Ectodermal cell (in vitro differentiated cells): ENCODE results near the gene MYH9.

Experiments
- H3K27ac ChIP-seq: 2 replicates; pipeline ENCODE4 v1.7.0; 2013; ENCODE audit warnings: mild to moderate bottlenecking, low read depth, low read length; ENCODE audit not compliant: insufficient read depth, poor library complexity, severe bottlenecking
- H3K27me3 ChIP-seq: 2 replicates; pipeline ENCODE4 v1.7.0; 2013; ENCODE audit warnings: mild to moderate bottlenecking, low read length; ENCODE audit not compliant: insufficient read depth, control insufficient read depth, poor library complexity, severe bottlenecking
- H3K36me3 ChIP-seq: one replicate; pipeline ENCODE4 v1.7.0; 2013; ENCODE audit warnings: low read length; ENCODE audit not compliant: control insufficient read depth, insufficient read depth
- H3K4me1 ChIP-seq: one replicate; pipeline ENCODE4 v1.7.0; 2013; ENCODE audit warnings: low read length; ENCODE audit not compliant: control insufficient read depth, insufficient read depth
- H3K4me3 ChIP-seq: 2 replicates; pipeline ENCODE4 v1.7.0; 2013; ENCODE audit warnings: low read depth, low read length, control low read depth; ENCODE audit not compliant: insufficient read depth
- H3K9me3 ChIP-seq: 2 replicates; pipeline ENCODE4 v1.7.0; 2013; ENCODE audit warnings: mild to moderate bottlenecking, low read length, moderate library complexity; ENCODE audit not compliant: control insufficient read depth
- WGBS, 2 experiments: methylation state at CpG; one replicate each; pipeline ENCODE4 v1.1.7; 2013; ENCODE audit warnings: missing lambda C conversion rate in 2 of 2; 5-methylcytosine and 5-hydroxymethylcytosine counted together

Gene MYH9

DNA sequence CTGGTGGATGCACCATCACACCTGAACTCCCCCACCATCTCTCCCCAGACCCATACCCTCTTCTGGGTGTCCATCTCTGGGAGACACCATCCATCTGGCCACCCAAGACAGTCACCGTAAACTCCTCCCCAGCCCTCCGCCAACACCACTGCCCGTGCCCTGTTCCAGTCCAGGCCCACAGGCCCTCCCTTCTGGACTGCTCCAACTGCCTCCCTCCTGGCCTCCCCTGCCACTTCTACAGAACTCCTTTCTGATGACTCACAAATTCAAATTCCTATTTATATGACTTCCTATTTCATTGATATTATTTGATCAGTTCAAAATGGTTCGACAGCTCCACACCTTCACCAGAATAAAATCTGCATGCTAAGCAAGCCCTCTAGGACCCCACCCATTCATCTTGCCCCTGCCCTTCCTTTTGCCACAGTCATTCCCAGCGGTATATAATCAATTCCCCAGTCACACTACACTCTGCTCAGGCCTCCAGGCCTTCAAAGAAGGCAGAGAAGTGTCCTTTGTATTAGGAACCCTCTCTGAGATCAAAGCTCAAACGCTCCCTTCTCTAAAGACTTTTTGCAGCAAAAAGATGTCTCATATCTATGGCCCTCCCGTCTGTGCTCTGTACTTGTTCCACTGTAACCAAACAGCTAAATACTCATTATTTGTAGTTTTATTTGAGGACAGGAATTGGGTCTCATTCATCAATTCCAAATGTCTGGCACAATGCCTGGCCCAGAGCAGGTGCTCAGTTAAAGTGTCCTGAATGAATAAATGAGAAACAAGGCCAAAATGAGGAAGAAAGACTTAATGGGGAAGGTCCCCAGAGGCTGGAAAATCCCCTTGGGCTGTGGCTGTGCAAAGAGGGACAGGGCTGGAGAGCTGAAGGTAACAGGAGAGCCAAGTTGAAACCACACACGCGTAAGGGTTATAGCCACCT lies 29.0 kb downstream of the MYH9 start:
- no peaks in the 10 kb centered on the region for H3K9me3 ChIP-seq
- 86 to 90% methylated on average over 8 to 9 of the region's 9 CpGs for WGBS, 2 experiments
- no peak overlapping the region for H3K27ac ChIP-seq
- H3K36me3 ChIP-seq = no peaks in the 10 kb centered on the region
- no peaks in the 10 kb centered on the region for H3K27me3 ChIP-seq
- peaks cover 34% of the 10 kb centered on the region for H3K4me1 ChIP-seq
- no peak overlapping the region for H3K4me3 ChIP-seq

DNA sequence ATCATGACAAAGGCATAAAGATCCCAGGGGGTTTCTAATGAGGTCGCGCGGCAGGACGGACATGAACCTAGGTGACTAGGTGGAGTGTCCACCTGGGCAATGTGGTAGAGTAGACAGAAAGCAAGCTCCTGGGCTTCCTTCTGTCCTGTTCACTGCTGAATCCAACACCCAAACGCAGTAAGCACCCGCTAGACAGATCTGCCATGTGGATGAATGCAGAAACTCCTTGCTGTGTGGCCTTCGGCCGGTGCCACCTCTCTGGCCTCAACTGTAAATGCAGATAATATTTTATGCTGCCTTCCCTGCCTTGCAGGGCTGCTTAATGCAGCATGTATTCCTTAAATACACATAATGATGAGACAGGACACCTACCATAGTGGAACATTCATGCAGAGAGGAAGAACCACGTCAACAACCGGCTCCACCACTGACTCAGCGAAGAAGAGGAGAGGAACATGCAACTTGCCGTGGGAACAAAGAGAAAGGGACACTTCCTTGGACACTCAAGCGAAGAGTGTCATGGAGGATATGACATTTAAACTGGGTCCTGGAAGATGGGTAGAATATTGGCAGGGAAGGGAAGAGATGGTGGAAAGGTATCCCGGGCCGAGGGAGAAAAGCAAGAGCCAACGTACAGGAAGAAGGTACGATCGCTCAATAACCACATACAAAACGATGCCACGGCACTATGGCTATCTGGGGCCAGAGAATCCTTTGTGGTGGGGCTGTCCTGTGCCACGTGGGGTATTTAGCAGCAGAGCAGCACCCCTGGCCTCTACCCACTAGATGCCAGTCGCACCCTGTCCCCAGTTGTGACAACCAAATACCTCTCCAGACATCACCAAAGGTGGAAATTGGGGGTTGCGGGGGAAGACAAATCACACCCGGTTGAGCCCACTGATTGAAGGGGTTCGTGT lies 30.8 kb downstream of the MYH9 start:
- H3K4me1 ChIP-seq = peaks cover 37% of the 10 kb centered on the region
- no peak overlapping the region for H3K4me3 ChIP-seq
- H3K36me3 ChIP-seq = no peaks in the 10 kb centered on the region
- H3K27me3 ChIP-seq = no peaks in the 10 kb centered on the region
- 93 to 94% methylated on average over 25 of the region's 25 CpGs for WGBS, 2 experiments
- H3K9me3 ChIP-seq = no peaks in the 10 kb centered on the region
- no peak overlapping the region for H3K27ac ChIP-seq

DNA sequence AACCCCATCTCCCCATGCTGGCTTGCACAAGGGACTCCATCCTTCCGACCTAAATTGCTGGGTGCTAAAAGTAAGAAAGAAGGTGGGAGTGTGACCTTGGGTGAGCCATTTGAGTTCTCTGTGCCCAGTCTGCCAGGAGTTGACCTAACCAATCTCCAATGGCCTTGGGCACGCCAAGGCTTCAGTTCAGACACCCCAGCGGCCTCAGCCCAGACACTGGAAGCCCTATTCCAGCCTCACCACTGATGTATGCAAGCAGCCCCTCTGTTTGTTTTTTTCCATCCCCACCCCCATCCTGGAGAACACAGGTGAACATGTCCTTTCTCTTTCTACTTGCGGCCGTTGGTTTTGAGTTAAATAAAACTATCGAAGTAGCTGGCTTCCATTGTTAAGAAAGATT lies 31.9 kb downstream of the MYH9 start:
- no peak overlapping the region for H3K27ac ChIP-seq
- WGBS, 2 experiments = 94 to 95% methylated on average over 6 of the region's 6 CpGs
- H3K4me1 ChIP-seq = peaks cover 37% of the 10 kb centered on the region

DNA sequence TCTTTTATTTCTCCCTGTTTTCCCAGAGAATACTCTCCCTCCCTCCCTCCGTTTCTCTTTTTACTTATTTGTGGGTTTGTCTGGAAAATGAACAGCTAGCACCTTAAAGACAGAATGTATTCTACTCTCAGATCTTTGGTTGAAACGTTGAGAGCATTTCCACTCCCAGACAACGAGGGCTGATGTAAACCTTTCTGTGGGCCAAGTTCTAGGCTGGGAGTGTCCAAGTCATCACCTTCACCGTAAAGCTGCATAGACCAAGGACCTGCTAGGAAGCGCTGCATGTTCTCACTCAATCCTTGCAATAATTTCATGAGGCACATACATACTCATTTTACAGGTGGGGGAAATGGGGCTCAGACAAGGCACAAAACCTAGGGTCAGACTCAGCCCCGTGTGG lies 32.4 kb downstream of the MYH9 start:
- Histone ChIP-seq H3K4me1 (peaks cover 36% of the 10 kb centered on the region), H3K4me3 (no peak overlapping the region)

More for the DNA sequence above, 31.9 kb downstream of the MYH9 start:
- H3K36me3 ChIP-seq = no peaks in the 10 kb centered on the region
- H3K9me3 ChIP-seq = no peaks in the 10 kb centered on the region
- H3K4me3 ChIP-seq = no peak overlapping the region
- H3K27me3 ChIP-seq = no peaks in the 10 kb centered on the region

DNA sequence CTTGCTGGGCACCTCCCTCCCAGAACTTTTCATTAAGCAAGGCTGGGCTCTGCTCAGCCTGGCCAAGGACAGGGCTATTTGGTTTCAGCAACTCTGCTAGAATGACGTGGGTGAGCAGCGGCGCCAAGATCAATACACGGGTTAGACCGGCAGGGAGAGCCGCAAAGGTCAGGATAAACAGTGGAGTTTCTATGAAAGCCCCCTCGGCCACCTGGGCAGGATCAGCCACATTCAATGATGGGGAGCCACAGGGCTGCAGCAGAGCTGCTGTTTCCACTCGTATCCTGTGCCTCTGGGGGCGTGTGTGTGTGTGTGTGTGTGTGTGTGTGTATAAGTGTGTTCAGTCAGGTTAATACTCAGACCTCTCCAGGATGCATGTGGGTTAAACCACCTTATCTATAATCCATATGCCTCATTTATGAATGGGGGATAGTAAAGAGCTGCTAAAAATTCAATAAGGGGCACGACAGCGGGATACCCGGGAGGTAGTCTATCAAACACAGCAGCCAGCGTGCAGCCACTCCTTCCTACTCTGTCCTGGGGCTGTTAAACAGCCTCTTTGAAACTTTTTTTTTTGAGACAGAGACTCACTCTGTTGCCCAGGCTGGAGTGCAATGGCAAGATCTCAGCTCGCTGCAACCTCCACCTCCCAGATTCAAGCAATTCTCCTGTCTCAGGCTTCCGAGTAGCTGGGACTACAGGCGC lies 34.8 kb downstream of the MYH9 start:
- WGBS, 2 experiments = 82 to 84% methylated on average over 16 of the region's 16 CpGs
- Histone ChIP-seq H3K27me3 (no peaks in the 10 kb centered on the region), H3K4me3 (no peak overlapping the region), H3K27ac (no peak overlapping the region), H3K9me3 (no peaks in the 10 kb centered on the region), H3K36me3 (no peaks in the 10 kb centered on the region), H3K4me1 (peaks cover 30% of the 10 kb centered on the region)

More for the DNA sequence above, 32.4 kb downstream of the MYH9 start:
- H3K36me3 ChIP-seq = no peaks in the 10 kb centered on the region
- H3K27me3 ChIP-seq = no peaks in the 10 kb centered on the region
- no peaks in the 10 kb centered on the region for H3K9me3 ChIP-seq
- no peak overlapping the region for H3K27ac ChIP-seq
- WGBS, 2 experiments = 88 to 91% methylated on average over 6 of the region's 6 CpGs

DNA sequence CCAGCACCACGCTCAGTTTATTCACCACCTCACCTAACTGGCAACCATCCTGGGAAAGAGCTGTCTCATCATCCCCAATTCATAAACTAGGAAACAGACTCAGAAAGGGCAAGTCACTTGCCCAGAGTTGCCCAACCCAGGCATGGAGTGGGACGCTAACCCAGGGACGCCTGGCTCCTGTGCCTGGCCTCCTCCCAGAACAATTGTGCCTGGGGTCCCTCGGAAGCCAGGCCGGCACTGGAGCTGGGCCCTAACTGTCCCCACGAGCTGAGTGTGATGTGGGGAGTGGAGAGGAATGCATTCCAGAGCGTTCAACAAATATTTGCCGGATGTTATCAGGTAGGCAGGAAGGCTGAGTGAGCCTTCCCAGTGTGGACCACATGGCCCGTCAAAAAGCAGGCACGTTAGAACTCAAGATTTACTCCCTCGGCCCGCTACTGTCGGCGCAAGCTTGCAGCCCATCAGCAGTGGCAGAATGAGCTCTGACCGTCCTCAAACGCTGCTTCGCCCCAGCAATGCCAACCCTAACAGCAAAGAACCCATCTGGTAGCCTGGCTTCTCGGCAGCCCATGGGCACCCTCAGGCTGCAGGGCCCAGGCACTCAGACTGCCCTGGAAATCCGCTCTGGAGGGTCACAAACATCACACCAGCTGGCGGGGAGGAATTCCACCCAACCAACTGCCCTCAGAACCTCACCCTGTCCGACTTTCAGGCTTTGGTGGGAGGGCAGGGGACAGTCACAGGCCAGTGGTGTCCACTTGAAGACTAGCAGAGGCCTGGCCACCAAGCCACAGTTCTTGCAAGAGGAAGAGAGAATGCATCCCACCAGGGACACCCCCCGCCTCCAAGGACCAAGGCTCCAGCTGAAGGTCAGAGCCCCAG lies 35.6 kb downstream of the MYH9 start:
- Histone ChIP-seq H3K4me3 (no peak overlapping the region), H3K27me3 (no peaks in the 10 kb centered on the region), H3K4me1 (peaks cover 30% of the 10 kb centered on the region), H3K9me3 (no peaks in the 10 kb centered on the region), H3K36me3 (no peaks in the 10 kb centered on the region), H3K27ac (no peak overlapping the region)
- 90% methylated on average over 22 of the region's 22 CpGs for WGBS, 2 experiments

DNA sequence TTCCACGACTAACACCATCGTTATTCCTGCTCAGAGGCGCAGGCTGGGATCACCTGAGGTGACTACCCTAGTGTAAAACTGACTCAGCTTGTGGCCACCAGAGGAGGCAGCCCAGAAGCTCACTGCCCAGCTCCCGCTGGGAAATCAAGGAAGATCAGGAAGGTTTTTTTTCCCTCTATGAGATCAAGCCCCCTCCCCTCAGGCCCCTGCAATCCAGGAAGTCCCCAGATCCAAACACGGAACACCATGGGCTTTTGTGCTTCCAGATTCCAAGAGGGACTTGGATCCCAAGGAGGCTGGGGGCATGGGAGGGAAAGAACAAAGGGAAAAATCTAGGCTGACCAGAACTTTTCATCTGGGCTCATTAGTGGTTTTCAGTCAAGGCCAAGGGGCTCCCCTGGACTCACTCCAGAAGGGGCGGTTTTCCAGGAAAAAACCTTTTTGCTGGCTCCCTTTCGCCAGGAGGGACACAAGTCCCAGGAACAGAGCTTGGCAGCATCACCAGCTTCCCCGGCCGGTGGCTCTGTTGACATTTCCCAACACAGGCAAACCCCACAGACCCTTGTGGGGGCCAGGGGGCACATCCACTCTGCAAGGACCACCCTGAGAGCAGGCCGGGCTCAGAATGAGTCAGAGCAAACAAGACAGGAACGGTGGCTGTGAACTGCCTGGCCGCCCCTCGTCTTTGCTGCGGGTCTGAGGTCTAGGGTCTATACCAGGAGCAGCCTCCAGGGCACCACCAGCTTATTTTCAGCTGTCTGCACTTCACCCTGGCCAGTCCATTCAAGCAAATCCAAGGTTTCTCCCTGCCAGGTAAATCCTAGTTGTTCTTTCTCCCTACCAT lies 36.8 kb downstream of the MYH9 start:
- WGBS, 2 experiments = 74% methylated on average over 14 of the region's 14 CpGs
- Histone ChIP-seq H3K36me3 (no peaks in the 10 kb centered on the region), H3K4me3 (no peak overlapping the region), H3K27ac (peak overlapping the region; percentile 26), H3K27me3 (no peaks in the 10 kb centered on the region), H3K4me1 (peaks cover 30% of the 10 kb centered on the region), H3K9me3 (no peaks in the 10 kb centered on the region)

DNA sequence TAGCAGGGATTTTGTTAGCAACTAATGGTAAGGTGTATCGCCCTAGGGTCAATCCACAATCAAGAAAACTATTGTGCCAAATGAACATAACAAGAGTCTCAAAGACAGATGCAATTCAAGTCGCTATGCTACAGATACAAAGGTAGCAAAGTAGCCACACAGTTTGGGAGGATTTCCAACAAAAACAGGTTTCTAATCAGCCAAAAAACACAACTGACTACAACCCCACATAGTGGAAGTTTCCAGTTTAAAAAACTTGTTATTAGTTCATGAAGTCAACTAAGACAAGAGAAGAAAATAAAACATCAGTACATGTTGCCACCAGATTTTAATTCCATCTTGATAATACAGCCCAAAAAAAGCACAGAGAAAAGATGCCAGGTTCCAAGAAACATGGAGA lies 38.0 kb downstream of the MYH9 start:
- Histone ChIP-seq H3K36me3 (no peaks in the 10 kb centered on the region), H3K27me3 (no peaks in the 10 kb centered on the region), H3K9me3 (no peaks in the 10 kb centered on the region), H3K4me3 (no peak overlapping the region), H3K4me1 (peaks cover 30% of the 10 kb centered on the region), H3K27ac (no peak overlapping the region)
- 97 to 100% methylated on average over 2 of the region's 2 CpGs for WGBS, 2 experiments
